Activated CD4-positive, CD25-positive, alpha-beta regulatory T cell treated with anti-CD3 and anti-CD28 coated beads, Interleukin-2, amount 50 U/mL, for 16 hours (primary cell): Measurements from ENCODE around the gene DCXR.

Source experiments
- DNase-seq: peaks from one replicate; pipeline ENCODE4 v3.0.0-alpha.2; 2020; ENCODE audit warnings: low read depth, low spot score

Gene DCXR

DNA sequence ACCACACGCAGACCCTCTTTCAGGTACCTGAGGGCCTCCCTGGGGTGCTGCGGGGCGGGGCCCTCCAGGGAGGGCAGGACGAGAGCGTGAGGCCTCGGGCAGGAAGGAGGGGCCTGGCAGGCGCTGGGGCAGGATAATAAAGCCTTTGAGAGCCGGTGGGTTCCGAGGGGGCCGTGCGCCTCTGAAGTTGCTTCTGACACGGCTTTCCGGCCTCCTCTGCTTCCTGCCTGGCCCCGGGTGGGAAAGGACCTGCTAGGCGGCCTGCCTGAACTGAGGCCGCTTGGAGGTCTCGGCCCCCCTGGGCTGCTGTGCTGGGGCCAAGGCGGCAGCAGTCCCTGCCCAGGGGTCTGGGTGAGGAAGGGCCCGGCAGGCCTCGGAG, 25.2 kb downstream of the DCXR start:
- DNase-seq = no peak

DNA sequence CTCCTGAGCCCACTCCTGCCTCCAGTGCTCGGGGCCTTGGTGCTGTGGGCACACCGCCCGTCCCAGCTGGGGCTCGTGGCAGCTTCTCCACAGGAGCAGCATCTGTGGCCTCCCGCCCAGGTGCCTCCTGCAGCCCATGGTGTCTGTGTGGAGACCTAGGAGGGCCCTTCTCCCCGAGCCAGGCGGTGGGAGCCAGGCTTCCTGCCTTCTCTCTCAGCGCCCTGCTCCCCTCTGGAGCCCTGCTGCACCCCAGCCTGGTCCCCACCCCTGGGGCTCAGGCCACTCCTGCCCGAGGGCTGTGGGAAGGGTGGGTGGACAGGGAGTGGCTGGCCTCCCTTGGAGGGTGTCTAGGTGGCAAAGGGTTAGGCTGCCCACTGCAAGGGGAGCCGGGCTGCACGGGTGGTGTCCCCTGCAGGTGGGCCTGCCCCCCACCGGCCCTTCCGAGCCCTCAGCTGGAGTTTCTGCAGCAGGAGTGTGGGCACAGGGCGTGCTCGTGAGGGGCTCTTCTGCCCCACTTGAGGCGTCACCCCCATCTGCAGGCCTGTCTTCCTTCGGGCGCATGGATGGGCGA, 25.8 kb downstream of the DCXR start:
- DNase-seq = no peak

DNA sequence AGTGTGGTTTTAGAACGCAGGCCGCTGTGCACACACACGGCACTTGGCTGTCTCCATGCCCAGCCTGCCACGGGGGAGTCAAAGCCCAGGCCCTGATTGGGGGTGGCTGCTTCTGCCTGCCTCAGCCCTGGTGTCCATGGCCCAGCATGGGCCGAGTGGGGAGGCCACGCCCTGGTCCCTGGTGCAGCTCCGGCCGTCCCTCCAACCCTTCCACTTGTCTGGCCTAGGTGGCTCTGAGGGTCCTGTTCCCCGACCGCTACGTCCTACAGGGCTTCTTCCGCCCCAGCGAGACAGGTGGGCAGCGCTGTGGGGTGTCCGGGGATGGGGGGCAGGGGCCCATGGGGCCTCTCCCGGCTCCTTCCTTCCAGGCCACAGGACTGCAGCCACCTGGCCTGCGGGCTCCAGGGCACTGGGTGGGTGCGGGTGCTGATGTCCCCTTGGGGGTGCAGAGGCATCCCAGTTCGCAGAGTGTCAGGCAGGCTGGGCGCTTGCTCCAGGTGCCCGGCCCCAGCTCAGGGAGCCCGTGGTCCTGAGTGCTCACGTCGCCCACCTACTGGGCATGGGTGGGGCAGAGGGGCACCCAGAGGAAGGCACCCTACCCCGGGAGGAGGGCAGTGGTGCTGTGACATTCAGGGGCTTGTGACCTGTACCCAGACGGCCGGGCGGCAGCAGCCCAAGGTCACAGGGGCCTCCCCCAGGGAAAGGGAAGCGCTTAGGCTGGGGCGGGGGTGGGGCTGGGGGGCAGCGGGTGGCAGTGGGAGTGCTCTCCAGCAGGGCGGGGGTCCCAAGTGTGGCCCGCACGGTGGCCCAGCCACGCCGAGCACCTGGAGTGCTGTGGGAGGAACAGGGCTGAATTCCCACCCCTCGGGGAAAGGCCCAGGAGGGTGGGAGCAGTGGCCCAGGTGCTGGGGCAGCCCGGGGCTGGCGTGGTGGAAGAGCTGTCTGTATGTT, 26.6 kb downstream of the DCXR start:
- DNase-seq = no peak

DNA sequence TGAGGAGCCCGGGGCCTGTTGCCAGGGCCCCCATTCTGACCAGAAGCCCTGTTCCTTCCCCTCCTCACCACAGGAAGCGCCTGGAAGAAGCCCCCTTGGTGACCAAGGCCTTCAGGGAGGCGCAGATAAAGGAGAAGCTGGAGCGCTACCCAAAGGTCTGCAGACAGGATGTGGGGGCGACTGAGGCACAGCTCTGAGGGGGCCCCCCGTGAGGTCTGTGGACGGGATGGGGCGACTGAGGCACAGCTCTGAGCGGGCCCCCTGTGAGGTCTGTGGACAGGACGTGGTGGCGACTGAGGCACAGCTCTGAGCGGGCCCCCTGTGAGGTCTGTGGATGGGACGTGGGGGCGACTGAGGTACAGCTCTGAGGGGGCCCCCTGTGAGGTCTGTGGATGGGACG, 28.1 kb downstream of the DCXR start:
- no peak for DNase-seq

DNA sequence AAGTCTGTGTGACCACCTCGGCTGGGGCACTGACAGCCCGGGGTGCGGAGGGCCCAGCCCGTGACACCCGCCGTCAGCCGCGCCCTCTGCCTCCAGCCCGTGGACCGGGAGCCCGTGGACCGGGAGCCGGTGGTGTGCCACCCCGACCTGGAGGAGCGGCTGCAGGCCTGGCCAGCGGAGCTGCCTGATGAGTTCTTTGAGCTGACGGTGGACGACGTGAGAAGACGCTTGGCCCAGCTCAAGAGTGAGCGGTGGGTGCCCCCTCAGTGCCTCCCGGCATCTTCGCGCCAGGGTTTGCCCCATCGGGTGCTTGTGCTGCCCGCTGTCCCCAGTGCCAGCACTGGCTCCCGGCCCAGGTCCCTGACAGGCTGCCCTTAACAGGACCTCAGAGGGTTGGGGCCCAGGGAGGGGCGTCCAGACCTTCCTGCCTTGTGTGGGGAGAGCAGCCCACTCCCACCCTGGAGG, 28.5 kb downstream of the DCXR start:
- DNase-seq = no peak

DNA sequence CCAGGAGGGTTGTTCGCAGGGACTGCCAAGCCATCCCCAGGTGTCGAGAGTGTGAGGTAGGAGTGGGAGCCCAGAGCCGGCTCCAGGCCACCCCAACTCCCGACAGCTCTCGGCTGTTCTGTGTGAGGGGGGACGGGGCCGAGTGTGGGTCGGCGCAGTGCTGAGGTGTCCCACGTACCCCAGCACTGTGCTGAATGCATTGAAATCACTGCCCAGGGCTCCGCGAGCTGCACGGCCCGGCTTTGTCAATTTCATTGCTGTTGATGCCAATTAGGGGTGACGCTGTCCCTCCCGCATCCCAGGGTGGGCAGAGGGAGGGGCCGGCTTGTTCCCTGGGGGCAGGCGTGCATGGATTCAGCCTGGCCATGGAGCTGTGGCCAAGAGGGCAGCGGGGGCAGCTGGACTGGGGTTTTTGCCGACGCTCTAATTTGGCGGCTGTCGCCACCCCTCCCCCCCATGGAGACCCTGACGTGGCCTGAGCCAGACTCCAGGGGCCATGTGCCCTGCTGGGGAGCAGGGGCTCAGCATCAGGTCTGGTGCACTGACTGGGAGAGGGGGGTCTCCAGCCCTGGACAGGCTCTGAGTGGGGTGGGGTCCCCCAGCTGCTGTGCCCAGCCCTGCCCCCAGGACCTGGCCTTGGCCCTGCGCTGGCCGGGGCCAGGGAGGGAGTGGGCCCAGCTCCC, 29.1 kb downstream of the DCXR start:
- DNase-seq = no peak

DNA sequence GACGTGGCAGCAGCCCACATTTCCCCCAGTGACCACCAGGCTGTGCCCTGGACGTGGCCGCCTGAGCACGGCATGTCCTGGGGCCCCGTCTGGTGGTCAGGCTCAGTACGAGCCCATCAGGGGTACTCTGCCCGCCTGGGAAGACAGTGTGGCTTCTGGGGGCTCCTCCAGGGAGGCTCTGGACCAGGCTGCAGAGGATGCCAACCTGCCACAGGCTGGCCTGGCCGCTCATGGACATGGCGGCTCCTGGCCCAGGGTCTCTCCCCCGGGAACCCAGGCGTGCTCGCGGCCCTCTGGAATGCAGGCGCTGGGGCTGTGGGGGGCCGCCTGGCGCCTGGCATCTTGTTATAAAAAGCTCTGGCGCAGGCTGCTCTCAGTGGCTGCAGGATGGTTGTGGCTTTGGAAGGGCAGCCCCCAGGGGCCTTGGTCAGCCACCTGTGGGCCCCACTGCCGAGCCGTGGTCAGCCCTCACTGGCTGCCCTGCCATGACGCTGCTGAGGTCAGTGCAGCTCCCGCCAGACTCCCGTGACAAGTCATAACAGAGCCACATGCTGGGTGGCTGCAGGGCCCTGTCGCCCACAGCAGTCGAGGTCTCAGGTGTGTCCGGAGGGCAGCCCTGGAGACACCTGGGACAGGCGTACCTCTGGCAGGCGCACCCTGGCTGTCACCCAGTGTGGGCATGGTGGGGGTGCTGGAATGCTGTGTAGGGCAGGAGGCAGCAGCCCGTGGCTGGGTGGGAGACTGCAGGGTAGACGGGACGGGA, 29.8 kb downstream of the DCXR start:
- DNase-seq = no peak

DNA sequence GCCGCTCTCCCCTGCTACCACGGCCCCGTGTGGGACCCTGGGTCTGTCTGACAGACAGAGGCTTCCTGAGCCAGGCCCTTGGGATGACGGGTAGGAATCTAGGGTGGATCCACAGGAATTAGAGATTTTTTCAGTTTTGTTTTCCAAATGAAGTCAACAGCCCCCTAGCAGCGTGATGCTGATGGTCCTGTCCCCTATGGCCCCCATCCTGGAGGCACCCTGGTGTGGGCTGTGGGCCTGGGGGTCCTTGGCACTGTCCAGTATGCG, 30.3 kb downstream of the DCXR start:
- no peak for DNase-seq

DNA sequence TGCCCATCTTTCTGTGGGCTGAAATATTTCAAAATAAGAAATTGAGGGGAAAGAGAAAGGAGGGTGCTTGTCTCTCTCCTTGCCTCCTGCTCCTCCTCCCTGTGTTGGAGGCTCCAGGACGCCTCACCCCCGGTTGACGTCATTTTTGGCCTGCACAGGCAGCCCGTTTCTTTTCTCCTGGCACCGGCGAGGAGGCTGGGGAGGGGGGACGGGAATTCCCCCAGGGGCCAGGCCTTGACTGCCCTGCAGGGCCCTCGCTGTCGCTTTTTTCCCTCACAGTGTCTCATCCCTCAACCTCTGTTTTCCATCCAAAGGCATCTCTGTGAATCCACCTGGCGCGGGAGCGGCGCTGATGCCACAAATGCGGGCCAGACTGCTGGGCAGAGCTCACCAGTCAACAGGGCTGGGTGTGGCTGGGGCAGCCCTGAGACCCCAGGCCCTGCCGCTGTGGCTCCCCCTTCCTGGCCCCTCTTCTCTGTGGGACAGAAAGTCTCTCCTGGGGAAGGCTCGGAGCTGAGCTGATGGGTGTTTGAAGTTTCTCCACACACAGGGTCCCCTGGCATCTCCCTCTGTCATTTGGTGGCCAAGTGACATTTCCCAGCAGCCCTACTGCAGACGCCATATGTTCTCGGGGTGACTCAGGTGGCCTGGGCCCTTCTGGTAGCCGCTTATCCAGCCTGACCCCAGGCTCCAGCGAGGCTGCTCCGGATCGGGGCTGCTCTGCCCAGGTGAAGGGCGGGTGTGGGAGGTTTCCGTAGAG, 30.8 kb downstream of the DCXR start:
- no peak for DNase-seq

DNA sequence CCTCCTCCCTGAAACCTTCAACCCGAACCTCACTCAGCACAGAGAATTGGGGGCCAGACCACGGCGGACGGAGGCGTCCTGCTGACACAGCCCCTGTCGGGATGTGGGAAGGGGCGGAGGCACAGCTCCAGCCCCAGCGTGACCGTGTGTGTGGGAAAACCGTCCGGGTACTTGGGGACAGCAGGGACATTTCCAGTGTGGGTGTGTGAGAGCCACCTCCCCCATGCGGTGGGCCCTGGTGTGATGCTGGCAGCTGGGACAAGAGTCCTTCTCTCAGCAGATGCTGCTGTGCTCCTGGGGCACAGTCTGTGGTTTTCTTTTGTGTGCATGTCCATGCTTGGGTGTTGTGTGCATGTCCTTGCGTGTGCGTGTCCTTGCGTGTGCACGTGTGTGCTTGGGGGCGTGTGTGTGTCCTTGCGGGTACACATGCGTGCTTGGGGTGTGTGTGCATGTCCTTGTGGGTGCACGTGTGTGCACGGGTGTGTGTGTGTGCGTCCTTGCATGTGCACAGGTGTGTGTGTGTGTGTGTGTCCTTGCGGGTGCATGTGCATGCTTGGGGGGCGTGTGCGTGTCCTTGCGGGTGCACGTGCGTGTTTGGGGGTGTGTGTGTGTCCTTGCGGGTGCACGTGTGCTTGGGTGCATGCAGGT, 31.7 kb downstream of the DCXR start:
- DNase-seq = no peak

DNA sequence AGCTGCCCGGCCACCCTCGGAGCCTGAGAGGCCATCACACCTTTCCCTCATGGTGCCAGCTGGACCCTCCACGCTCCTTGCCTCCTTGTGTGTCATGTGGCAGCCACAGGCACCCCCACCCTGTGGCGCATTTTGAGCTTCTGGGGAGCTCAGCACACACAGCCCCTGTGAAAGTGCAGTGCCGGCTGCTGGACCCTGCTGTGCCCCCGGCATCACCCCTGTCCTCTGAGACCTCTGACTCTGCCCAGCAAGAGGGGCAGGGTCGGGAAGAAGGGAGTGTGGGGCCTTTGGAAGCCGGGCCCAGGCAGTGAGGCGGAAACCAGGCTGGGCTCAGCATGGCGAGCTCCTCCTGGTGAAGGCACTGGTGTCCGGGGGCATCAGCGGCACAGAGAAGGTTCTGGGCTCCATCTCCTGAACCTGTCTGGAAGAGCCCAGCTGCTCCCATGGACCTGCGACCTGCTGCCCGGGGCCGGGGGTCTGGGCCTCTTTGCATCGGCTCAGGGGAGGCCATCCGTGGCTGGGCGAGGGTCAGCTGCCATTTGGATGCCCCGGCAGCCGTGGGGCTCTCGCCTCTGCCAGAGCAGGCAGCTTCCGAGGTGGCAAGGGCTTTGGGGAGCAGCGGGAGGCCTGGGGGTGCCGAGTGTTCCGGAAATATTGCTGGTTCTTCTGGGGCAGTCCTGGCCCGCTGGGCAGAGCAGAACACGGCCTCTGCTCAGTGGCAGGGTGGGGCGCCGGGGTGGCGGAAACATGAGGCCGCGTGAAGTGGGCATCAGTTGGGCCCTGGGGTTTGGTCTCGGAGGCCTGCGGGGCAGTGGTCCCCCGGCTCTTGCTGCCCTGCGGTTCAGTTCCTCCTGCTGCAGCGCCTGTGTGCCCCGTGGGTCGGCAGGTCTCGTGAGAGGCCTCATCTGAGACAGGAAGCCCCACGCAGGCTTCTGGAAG, 32.7 kb downstream of the DCXR start:
- DNase-seq = no peak

DNA sequence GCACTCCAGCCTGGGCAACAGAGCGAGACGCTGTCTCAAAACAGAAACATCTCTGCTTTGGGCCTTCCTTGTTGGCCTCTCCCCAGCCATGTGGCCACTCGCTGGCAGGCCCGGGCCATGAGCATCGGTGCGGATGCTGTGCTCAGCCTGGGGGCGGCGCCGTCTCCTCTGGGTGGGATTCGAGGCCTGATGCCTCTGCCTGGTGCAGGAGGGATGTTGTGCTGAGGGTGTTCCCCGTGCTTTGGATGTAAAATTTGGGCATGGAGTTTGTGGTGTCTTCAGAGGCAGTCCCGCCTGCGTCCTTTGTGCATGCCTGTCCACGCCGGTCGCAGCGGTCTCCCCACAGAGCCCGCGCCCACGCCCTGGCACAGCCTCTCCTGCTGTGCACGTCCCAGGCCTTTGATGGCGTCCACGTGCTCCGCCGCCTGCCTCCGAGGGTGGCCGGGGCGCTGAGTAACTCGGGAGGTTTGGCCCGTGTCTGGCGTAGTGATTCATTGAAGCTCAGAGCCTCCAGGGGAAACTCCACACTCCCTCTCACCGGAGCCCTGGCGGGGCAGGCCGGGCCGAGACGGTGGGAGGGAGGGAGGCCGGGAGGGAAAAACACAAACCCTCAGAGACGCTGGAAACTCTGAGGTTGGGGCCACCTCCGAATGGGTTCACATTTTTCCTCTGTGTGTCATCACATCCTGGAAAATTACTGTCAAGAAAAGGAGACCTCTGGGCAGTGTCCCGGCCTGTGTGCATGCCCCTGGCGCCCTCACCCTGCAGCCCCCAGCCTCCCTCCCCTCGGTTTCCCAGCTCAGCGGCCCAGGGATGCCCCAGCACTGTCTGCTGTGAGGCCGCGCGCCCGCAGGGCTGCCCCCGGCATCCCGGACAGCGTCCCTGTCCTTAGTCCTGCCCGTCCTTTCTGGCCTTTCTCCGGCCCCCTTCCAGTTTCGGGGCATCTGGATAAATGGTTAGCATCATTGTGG, 33.8 kb downstream of the DCXR start:
- DNase-seq = no peak

DNA sequence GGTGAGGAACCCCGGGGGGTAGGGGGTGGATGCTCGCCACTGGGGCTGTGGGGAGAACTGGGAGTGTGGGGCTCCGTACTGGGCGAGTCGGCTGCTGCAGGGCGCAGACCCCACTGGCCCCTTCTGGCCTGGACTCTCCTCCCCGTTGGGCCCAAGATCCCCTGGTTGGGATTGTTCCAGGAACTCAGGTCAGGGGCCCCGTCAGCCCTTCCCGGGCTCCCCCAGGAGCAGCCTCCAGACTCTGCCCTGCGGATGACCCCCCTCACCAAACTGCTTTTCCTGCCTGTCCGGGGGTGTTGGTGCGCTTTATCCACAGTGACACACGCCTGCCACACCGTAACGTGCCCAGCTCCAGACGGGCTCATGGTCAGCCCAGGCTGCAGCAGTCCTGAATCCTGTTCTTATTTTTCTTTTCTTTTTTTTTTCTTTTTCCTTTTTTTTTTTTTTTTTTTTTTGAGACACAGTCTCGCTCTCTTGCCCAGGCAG, 35.9 kb downstream of the DCXR start:
- DNase-seq = no peak

DNA sequence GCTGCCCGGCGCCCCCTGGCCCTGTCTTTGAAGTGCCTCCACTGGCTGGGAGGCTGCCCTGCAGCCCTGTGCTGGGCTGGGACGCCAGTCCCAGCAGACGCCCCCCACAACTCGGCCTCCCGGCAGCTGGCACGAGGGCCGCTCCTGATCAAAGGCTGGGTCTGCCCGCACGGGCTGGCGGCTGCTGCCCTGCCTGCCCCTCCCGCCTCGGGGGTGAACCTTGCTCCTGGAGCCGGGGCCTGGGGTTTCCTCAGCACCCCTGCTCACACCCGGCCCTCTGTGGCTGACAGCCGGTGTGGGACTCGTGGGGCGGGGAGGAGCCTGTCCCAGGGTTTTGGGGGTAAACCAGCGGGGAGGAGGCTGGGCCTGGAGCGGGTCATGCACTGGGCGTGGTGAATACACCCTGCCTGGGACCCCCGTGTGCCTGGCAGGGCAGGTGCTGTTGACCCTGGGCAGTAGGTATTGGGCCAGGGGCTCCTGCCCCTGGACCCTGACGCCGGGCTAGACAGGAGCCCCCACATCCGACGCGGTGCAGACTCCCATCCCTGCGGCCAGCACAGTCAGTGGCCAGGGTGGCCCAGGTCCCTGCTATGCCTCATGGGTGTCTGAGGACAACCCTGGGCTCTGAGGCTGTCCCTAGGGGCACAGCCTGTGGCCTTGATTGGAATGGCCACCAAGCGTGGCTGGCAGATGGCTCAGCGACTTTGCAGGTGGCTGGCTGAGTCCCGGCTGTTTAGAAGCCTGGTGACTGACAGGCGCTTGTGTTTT, 36.5 kb downstream of the DCXR start:
- no peak for DNase-seq

DNA sequence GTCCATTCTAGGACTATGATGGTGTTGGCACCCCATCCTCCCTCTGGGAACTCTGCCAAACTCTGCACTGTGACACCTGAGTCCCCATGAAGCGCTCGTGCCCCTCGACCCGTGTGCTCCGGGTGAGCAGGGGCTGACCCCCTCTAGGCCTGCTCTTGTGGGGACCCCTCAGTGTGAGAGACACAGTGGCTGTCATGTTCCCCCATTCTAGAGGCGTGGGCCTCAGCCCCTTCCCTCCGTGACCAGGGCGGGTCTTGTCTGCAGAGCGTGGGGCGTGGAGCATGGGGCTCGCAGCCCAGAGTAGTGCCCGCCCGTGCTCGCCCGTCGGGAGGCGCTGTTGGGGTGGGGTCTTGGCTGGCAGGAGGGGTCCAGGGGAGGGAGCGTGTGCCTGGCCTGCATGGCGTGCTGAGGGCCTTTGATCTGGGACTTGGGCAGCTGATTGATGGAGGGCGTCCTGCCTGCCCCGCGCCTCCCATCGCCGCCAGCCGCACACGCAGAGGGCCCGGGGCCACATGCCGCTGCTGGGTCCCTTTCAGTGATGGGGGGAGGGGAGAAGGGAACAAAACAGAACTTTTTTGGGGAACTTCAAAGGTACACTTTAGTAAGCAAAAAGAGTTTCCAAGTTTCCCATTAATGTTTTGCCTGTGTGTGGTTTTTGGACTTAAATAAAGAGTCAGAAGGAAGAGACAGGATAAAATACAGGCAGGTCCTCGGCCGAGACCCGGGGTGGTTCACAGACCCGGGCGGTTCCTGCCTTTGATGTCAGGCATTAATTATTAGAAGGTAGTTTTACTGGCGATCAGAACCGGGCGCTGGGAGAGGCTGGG, 37.3 kb downstream of the DCXR start:
- DNase-seq = no peak

DNA sequence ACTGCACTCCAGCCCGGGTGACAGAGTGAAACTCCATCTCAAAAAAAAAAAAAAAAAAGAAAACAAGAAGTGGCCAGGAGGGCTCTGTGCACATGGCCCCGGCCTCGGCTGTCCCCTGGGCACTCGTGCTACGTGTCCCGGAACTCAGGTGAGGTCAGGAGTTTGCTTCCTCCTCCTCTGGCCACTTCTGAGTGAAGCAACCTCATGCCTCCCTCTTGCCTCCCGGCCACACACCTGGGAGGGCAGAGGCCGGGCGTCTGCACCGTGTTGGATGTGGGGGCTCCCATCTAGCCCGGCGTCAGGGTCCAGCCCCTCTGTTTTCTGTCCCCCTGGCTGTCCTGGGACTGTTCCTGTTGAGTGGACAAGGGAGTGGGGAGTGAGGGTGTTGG, 37.9 kb downstream of the DCXR start:
- DNase-seq = no peak
